Measurements from ENCODE around the gene TRIM67.

Gene TRIM67

GRCh38 chr1:231236938-231237337, 75.1 kb downstream of the TRIM67 start:
- no peak for FAIRE-seq

- FAIRE-seq = no peak
These were observed 76.4 kb downstream of the TRIM67 start for GRCh38 chr1:231238298-231238697.

- no peak for FAIRE-seq
These were observed 78.6 kb downstream of the TRIM67 start for GRCh38 chr1:231240531-231240882.

- FAIRE-seq = no peak
These were observed 79.3 kb downstream of the TRIM67 start, which contains the start of gene GNPAT for GRCh38 chr1:231240883-231241735. Gene GNPAT (plus strand): TSS chr1:231241212. CDS start chr1:231241379, 167 bp downstream.

- no peak for FAIRE-seq
These were observed 79.9 kb downstream of the TRIM67 start for GRCh38 chr1:231241750-231242149.

GRCh38 chr1:231242516-231243198, 80.8 kb downstream of the TRIM67 start:
- FAIRE-seq = no peak

GRCh38 chr1:231248778-231249177, 86.9 kb downstream of the TRIM67 start:
- no peak for FAIRE-seq

GRCh38 chr1:231252336-231252735, 90.5 kb downstream of the TRIM67 start:
- FAIRE-seq = no peak

- no peak for FAIRE-seq
These were observed 98.5 kb downstream of the TRIM67 start for GRCh38 chr1:231260351-231260750.

- FAIRE-seq = no peak
These were observed 102.8 kb downstream of the TRIM67 start for GRCh38 chr1:231264642-231265041.

GRCh38 chr1:231265379-231265778, 103.5 kb downstream of the TRIM67 start:
- FAIRE-seq = no peak

GRCh38 chr1:231266811-231267322, 105.0 kb downstream of the TRIM67 start:
- no peak for FAIRE-seq
